HG03095 (cell line): ENCODE measurements around the gene LBX1.

Source experiments
- ATAC-seq: cut with Tn5 transposase; IDR thresholded peaks from one replicate; pipeline ENCODE4 v1.9.1; 2021; ENCODE audit warnings: moderate library complexity; ENCODE audit not compliant: unreplicated experiment

Gene LBX1

GRCh38 chr10:101229266-101230182, at the start of gene LBX1:
Gene LBX1, minus strand, starts transcription at chr10:101229463. Its CDS starts 648 bp downstream, at chr10:101228815.
- no peak for ATAC-seq

- ATAC-seq, result no peak
These were observed 44.5 kb upstream of the LBX1 start for GRCh38 chr10:101273741-101274140.

- no peak for ATAC-seq
These were observed 44.1 kb upstream of the LBX1 start for GRCh38 chr10:101273330-101273729.

- no peak for ATAC-seq
These were observed 43.1 kb upstream of the LBX1 start for GRCh38 chr10:101272229-101272868.

- no peak for ATAC-seq
These were observed 41.5 kb upstream of the LBX1 start for GRCh38 chr10:101270763-101271162.

- no peak for ATAC-seq
These were observed 38.5 kb upstream of the LBX1 start for GRCh38 chr10:101267776-101268175.

- no peak for ATAC-seq
These were observed 38.0 kb upstream of the LBX1 start for GRCh38 chr10:101267290-101267680.

- ATAC-seq, result no peak
These were observed 37.4 kb upstream of the LBX1 start for GRCh38 chr10:101266381-101267289.

GRCh38 chr10:101263150-101263752, 34.0 kb upstream of the LBX1 start:
- no peak for ATAC-seq

GRCh38 chr10:101262147-101262546, 32.9 kb upstream of the LBX1 start:
- ATAC-seq, result no peak

GRCh38 chr10:101261702-101262101, 32.4 kb upstream of the LBX1 start:
- no peak for ATAC-seq

GRCh38 chr10:101260764-101261481, 31.7 kb upstream of the LBX1 start:
- no peak for ATAC-seq

- no peak for ATAC-seq
These were observed 29.1 kb upstream of the LBX1 start for GRCh38 chr10:101258179-101258885.

- no peak for ATAC-seq
These were observed 28.2 kb upstream of the LBX1 start for GRCh38 chr10:101257491-101257890.

- ATAC-seq, result no peak
These were observed 27.8 kb upstream of the LBX1 start for GRCh38 chr10:101257084-101257483.

GRCh38 chr10:101256387-101256786, 27.1 kb upstream of the LBX1 start:
- no peak for ATAC-seq

GRCh38 chr10:101250136-101250535, 20.9 kb upstream of the LBX1 start:
- ATAC-seq, result no peak

- ATAC-seq, result no peak
These were observed 19.9 kb upstream of the LBX1 start for GRCh38 chr10:101249171-101249581.

GRCh38 chr10:101246639-101247038, 17.4 kb upstream of the LBX1 start:
- no peak for ATAC-seq
